ENCODE measurements around the gene PRAMEF20.
"Not testable (repeated sequence)": the region's sequence is repeated elsewhere in the genome, so short reads cannot be mapped to it uniquely, and the experiment has no call there.

- TF ChIP-seq, protein P1, sequence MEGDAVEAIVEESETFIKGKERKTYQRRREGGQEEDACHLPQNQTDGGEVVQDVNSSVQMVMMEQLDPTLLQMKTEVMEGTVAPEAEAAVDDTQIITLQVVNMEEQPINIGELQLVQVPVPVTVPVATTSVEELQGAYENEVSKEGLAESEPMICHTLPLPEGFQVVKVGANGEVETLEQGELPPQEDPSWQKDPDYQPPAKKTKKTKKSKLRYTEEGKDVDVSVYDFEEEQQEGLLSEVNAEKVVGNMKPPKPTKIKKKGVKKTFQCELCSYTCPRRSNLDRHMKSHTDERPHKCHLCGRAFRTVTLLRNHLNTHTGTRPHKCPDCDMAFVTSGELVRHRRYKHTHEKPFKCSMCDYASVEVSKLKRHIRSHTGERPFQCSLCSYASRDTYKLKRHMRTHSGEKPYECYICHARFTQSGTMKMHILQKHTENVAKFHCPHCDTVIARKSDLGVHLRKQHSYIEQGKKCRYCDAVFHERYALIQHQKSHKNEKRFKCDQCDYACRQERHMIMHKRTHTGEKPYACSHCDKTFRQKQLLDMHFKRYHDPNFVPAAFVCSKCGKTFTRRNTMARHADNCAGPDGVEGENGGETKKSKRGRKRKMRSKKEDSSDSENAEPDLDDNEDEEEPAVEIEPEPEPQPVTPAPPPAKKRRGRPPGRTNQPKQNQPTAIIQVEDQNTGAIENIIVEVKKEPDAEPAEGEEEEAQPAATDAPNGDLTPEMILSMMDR (IDR thresholded peaks at IDR 0.05) = not testable (repeated sequence)
- TF ChIP-seq POLR2A, POLR2AphosphoS5, EP300 (IDR thresholded peaks at IDR 0.05): not testable (repeated sequence)
Observed at GRCh38 chr1:13389332-13389731, 20.9 kb upstream of the PRAMEF20 start, which contains the start of gene PRAMEF17.
